Upper lobe of left lung (tissue), 6 donors: Measurements from ENCODE around the gene PRICKLE1. TPM values are rescaled to one million over a fixed set of nuclear protein-coding genes. Genes with fewer than 3 reads are reported as not detected.

Experiments used
- ATAC-seq, 2 donors: fragments of 200-7000 bp; cut with Tn5 transposase; one replicate each; pipeline ENCODE4 v1.9.1; 2022; ENCODE audit warnings: mild to moderate bottlenecking in 2 of 2, moderate library complexity in 2 of 2; ENCODE audit not compliant: low FRiP score in 2 of 2
- DNase-seq, 2 donors: peaks; one replicate each; pipeline ENCODE4 v3.0.0-alpha.2; 2019 to 2020
- H3K27ac ChIP-seq, 4 donors: fragments of 200-600 bp; sonication (generic); one replicate each; pipeline ENCODE4 v1.5.1; 2016 to 2019
- H3K27me3 ChIP-seq, 4 donors: fragments of 200-600 bp; sonication (generic); one replicate each; pipeline ENCODE4 v1.5.1; 2017 to 2019
- H3K36me3 ChIP-seq, 4 donors: fragments of 200-600 bp; sonication (generic); one replicate each; pipeline ENCODE4 v1.5.1; 2016 to 2019
- H3K4me1 ChIP-seq, 4 donors: fragments of 200-600 bp; sonication (generic); one replicate each; pipeline ENCODE4 v1.5.1; 2018 to 2019
- H3K4me3 ChIP-seq, 4 donors: fragments of 200-600 bp; sonication (generic); one replicate each; pipeline ENCODE4 v1.5.1; 2017 to 2019; ENCODE audit warnings: mild to moderate bottlenecking in 2 of 4, moderate library complexity in 1 of 4
- H3K9me3 ChIP-seq, 4 donors: fragments of 200-600 bp; sonication (generic); one replicate each; pipeline ENCODE4 v1.5.1; 2018 to 2019
- EP300 ChIP-seq, 4 donors: sonication (generic); formaldehyde crosslinking; IDR thresholded peaks; one replicate each; pipeline ENCODE4 v1.5.1; 2017; ENCODE audit warnings: antibody characterized with exemption in 4 of 4, control low read depth in 2 of 4
- POLR2A ChIP-seq, 4 donors: fragments of 450-650 bp; IDR thresholded peaks; one replicate each; pipeline ENCODE4 v1.5.1; 2016 to 2017; ENCODE audit warnings: antibody characterized with exemption in 4 of 4, mild to moderate bottlenecking in 2 of 4
- POLR2AphosphoS5 ChIP-seq, 2 donors: sonication (generic); formaldehyde crosslinking; IDR thresholded peaks; one replicate each; pipeline ENCODE4 v1.5.1; 2017; ENCODE audit warnings: antibody characterized with exemption in 2 of 2
- WGBS, 2 donors: methylation state at CpG; one replicate each; pipeline ENCODE4 v1.1.5; 2017 to 2018; 5-methylcytosine and 5-hydroxymethylcytosine counted together
- small RNA-seq, 4 donors: library from RNA; depleted of rRNA; stranded (forward); fragments of <200 nt; gene quantifications; one replicate each; pipeline ENCODE3, GENCODE V24; 2016
- total RNA-seq, 6 donors: library from RNA; depleted of rRNA in 4 of 6; stranded (reverse); fragments of >200 nt in 4 of 6; gene quantifications; one replicate each; pipeline versions ENCODE4 v1.1.0 to v1.2.1, GENCODE V29; 2016 to 2021
- TF ChIP-seq, protein P1 (sequence below), 6 experiments: fragments of 450-650 bp in 4 of 6; fragments of 200-600 bp in 2 of 6; sonication (generic) in 2 of 6; IDR thresholded peaks; one replicate each; pipeline ENCODE4 v1.5.1; 2016 to 2019; ENCODE audit warnings: antibody characterized with exemption in 6 of 6
- donor health status: DM: no; HTN: no; CAD: no; lungs with moderate emphysema.
- donor health status: DM: no; HTN: yes; CAD: no; lungs with severe emphysema.

PRICKLE1 gene
- total RNA-seq, 6 donors from 2014 or later: 7.3 to 18.2 (median 10.2) TPM

DNA sequence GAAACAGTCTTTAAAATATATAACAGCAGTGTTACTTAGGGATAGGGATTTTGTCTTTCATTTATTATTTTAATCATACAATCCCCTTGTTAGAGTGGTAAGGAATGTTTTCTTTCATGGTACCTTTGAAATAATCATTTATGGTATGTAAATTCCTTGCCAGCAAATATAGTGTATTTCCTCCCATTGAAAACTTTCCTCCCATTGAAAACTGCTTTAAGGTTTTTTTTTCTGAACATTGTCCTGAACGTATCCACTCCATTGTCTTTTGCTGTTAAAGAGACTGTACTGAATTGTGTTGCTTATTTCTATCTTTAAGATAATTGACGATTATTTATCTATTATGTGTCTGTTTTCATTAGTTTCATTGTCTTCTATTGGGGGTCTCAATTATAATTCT, 180.1 kb downstream of the PRICKLE1 start:
- Histone ChIP-seq H3K4me3 (no peak overlapping the region), H3K4me1 (peaks cover 0 to 5% (median 2%) of the 10 kb centered on the region in 4 donors), H3K9me3 (no peaks in the 10 kb centered on the region), H3K27me3 (no peaks in the 10 kb centered on the region), H3K27ac (no peak overlapping the region), H3K36me3 (no peaks in the 10 kb centered on the region)
- WGBS, 2 donors: 57 to 81% methylated on average over 2 of the region's 2 CpGs
- TF ChIP-seq, protein P1, sequence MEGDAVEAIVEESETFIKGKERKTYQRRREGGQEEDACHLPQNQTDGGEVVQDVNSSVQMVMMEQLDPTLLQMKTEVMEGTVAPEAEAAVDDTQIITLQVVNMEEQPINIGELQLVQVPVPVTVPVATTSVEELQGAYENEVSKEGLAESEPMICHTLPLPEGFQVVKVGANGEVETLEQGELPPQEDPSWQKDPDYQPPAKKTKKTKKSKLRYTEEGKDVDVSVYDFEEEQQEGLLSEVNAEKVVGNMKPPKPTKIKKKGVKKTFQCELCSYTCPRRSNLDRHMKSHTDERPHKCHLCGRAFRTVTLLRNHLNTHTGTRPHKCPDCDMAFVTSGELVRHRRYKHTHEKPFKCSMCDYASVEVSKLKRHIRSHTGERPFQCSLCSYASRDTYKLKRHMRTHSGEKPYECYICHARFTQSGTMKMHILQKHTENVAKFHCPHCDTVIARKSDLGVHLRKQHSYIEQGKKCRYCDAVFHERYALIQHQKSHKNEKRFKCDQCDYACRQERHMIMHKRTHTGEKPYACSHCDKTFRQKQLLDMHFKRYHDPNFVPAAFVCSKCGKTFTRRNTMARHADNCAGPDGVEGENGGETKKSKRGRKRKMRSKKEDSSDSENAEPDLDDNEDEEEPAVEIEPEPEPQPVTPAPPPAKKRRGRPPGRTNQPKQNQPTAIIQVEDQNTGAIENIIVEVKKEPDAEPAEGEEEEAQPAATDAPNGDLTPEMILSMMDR (IDR thresholded peaks at IDR 0.05): no peak
- TF ChIP-seq POLR2AphosphoS5 (IDR thresholded peaks at IDR 0.05) (no peak), POLR2A (IDR thresholded peaks at IDR 0.05) (no peak), EP300 (IDR thresholded peaks at IDR 0.05) (no peak)
- no peak for ATAC-seq
- no peak for DNase-seq

DNA sequence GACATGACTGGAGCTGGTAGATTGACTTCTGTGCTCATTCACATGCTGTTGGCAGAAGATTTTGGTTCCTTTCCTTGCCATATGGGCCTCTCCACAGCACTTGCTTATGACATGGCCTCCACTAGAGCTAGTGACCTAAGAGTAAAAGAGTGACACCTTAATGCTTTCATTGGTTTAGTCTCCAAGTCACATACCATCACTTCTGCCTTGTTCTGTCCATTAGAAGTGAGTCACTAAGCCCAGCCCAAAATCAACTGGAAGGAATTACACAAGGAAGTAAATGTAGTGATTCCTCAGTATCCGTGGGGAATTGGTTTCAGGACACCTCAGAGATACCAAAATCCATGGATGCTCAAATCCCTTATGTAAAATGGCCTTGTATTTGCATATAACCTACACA, 182.2 kb downstream of the PRICKLE1 start:
- WGBS, 2 donors: 90 to 100% methylated on average over 1 of the region's 1 CpG
- no peaks in the 10 kb centered on the region for H3K36me3 ChIP-seq
- H3K9me3 ChIP-seq: no peaks in the 10 kb centered on the region
- no peak overlapping the region for H3K27ac ChIP-seq
- ATAC-seq: no peak
- H3K4me3 ChIP-seq: no peak overlapping the region
- TF ChIP-seq POLR2AphosphoS5 (IDR thresholded peaks at IDR 0.05): no peak
- no peak for TF ChIP-seq EP300 (IDR thresholded peaks at IDR 0.05)
- peaks cover 0 to 5% (median 2%) of the 10 kb centered on the region in 4 donors for H3K4me1 ChIP-seq
- DNase-seq: no peak
- no peaks in the 10 kb centered on the region for H3K27me3 ChIP-seq

Small RNA genes lying within 50 kb of the gene (small RNA-seq; reads per million reads assigned to genes)
- 0 reads per million in 4 donors for gene AC079600.1
- gene AC079600.2: 0 reads per million in 4 donors
- 0 reads per million in 4 donors for gene RF00019
